Body of pancreas (tissue), 4 donors: ENCODE results near the gene SALL1. TPM values are rescaled to one million over a fixed set of nuclear protein-coding genes. Genes with fewer than 3 reads are reported as not detected.

ENCODE experiments used
- ATAC-seq: fragments of 150-250 bp; one replicate; pipeline ENCODE4 v1.9.1; 2016
- DNase-seq, 4 donors: peaks; one replicate each; pipeline ENCODE4 v3.0.0-alpha.2; 2019
- H3K27ac ChIP-seq, 4 donors: fragments of 200-600 bp; sonication (generic); 1 replicate in 3 of 4; 2 replicates in 1 of 4; pipeline versions ENCODE4 v1.5.1 to v1.6.1; 2016 to 2019; ENCODE audit warnings: mild to moderate bottlenecking in 1 of 4, mixed read lengths in 1 of 4, moderate library complexity in 1 of 4
- H3K27me3 ChIP-seq, 2 donors: fragments of 200-600 bp; sonication (generic); one replicate each; pipeline ENCODE4 v1.6.0; 2016; ENCODE audit warnings: mild to moderate bottlenecking in 1 of 2
- H3K36me3 ChIP-seq, 2 donors: fragments of 200-600 bp; sonication (generic); replicated peaks in 1 of 2; 2 replicates each; pipeline ENCODE4 v1.5.1; 2016; ENCODE audit warnings: low read depth in 2 of 2; ENCODE audit not compliant: insufficient read depth in 1 of 2
- H3K4me1 ChIP-seq: fragments of 200-600 bp; sonication (generic); one replicate; pipeline ENCODE4 v1.6.0; 2016
- H3K4me3 ChIP-seq, 2 donors: fragments of 200-600 bp; sonication (generic); 1 replicate in 1 of 2; 2 replicates in 1 of 2; pipeline ENCODE4 v1.5.1; 2016 to 2019
- H3K9me3 ChIP-seq, 3 donors: fragments of 200-600 bp; sonication (generic); 1 replicate in 2 of 3; 2 replicates in 1 of 3; pipeline ENCODE4 v1.5.1; 2016
- CTCF ChIP-seq, 7 experiments: fragments of 450-650 bp in 4 of 7; fragments of 200-600 bp in 3 of 7; sonication (generic) in 3 of 7; IDR thresholded peaks; one replicate each; pipeline ENCODE4 v1.5.1; 2016 to 2019; ENCODE audit warnings: antibody characterized with exemption in 7 of 7
- POLR2A ChIP-seq, 3 donors: fragments of 450-650 bp; IDR thresholded peaks; one replicate each; pipeline ENCODE4 v1.6.1; 2016; ENCODE audit warnings: antibody characterized with exemption in 3 of 3, mild to moderate bottlenecking in 2 of 3
- WGBS, 2 donors: methylation state at CpG; one replicate each; pipeline ENCODE4 v1.1.5; 2017; 5-methylcytosine and 5-hydroxymethylcytosine counted together
- intact Hi-C: fragments of 100-400 bp; cut with DNase I; formaldehyde crosslinking; loops from one replicate; pipeline ENCODE4 v1.15.1; 2023
- total RNA-seq, 2 donors: library from RNA; depleted of rRNA; stranded (reverse); fragments of >200 nt; gene quantifications; one replicate each; pipeline ENCODE4 v1.1.0, GENCODE V29; 2016

SALL1 gene
- total RNA-seq, 2 donors from 2014 or later, result 0.52 TPM; not detected in 1

- intact Hi-C loops, result loop anchor here (10.0 kb wide), 1 partner anchor 230 kb away; no protein-coding TSS in a partner anchor
- peaks cover 42% of the 10 kb centered on the region for H3K4me1 ChIP-seq
Observed at GRCh38 chr16:51154271-51155171, 3.5 kb upstream of the SALL1 start.

GRCh38 chr16:51153577-51154031 is 2.5 kb upstream of the SALL1 start:
- peaks cover 4 to 60% of the 10 kb centered on the region in 2 donors for H3K27me3 ChIP-seq
- ATAC-seq (no peak), DNase-seq (no peak)
- intact Hi-C loops, result loop anchor here (10.0 kb wide), 1 partner anchor 231 kb away; no protein-coding TSS in a partner anchor
- H3K4me3 ChIP-seq, result no peak overlapping the region
- TF ChIP-seq POLR2A (IDR thresholded peaks at IDR 0.05) (no peak), CTCF (IDR thresholded peaks at IDR 0.05) (no peak)
- peaks cover 42% of the 10 kb centered on the region for H3K4me1 ChIP-seq
- H3K36me3 ChIP-seq, result no peaks in the 10 kb centered on the region
- no peak overlapping the region for H3K27ac ChIP-seq
- WGBS, 2 donors, result 5 to 15% methylated on average over 11 to 32 of the region's 32 CpGs
- no peaks in the 10 kb centered on the region for H3K9me3 ChIP-seq

More at GRCh38 chr16:51154271-51155171, 3.5 kb upstream of the SALL1 start:
- H3K36me3 ChIP-seq, result no peaks in the 10 kb centered on the region
- no peak overlapping the region for H3K4me3 ChIP-seq
- ATAC-seq (no peak), DNase-seq (no peak)
- TF ChIP-seq POLR2A (IDR thresholded peaks at IDR 0.05), result no peak
- TF ChIP-seq CTCF (IDR thresholded peaks at IDR 0.05), result no peak
- H3K9me3 ChIP-seq, result no peaks in the 10 kb centered on the region
- H3K27ac ChIP-seq, result no peak overlapping the region
- WGBS, 2 donors, result 12 to 27% methylated on average over 35 to 55 of the region's 55 CpGs
- H3K27me3 ChIP-seq, result peaks cover 4 to 56% of the 10 kb centered on the region in 2 donors

- intact Hi-C loops, result loop anchor here (10.0 kb wide), 1 partner anchor 232 kb away; no protein-coding TSS in a partner anchor
- Histone ChIP-seq H3K9me3 (no peaks in the 10 kb centered on the region), H3K4me3 (peak overlapping the region in 1 of 2 donors; percentile 22), H3K36me3 (no peaks in the 10 kb centered on the region), H3K27ac (peak overlapping the region in 1 of 4 donors; percentile 53), H3K4me1 (peaks cover 42% of the 10 kb centered on the region), H3K27me3 (peaks cover 4 to 60% of the 10 kb centered on the region in 2 donors)
- TF ChIP-seq POLR2A (IDR thresholded peaks at IDR 0.05), result no peak
- TF ChIP-seq CTCF (IDR thresholded peaks at IDR 0.05), result no peak
- 3 to 4% methylated on average over 43 to 53 of the region's 60 CpGs for WGBS, 2 donors
- DNase-seq (no peak), ATAC-seq (no peak)
Observed at GRCh38 chr16:51152691-51153576, 1.9 kb upstream of the SALL1 start.

- WGBS, 2 donors, result 0 to 1% methylated on average over 16 to 55 of the region's 56 CpGs
- Histone ChIP-seq H3K4me1 (peaks cover 42% of the 10 kb centered on the region), H3K4me3 (peak overlapping the region in 1 of 2 donors; percentile 22), H3K27ac (peak overlapping the region in 2 of 4 donors; percentile 18 to 53), H3K9me3 (no peaks in the 10 kb centered on the region), H3K36me3 (no peaks in the 10 kb centered on the region), H3K27me3 (peaks cover 4 to 58% of the 10 kb centered on the region in 2 donors)
- TF ChIP-seq POLR2A (IDR thresholded peaks at IDR 0.05) (no peak), CTCF (IDR thresholded peaks at IDR 0.05) (no peak)
- intact Hi-C loops, result loop anchor here (10.0 kb wide), 1 partner anchor 233 kb away; no protein-coding TSS in a partner anchor
- DNase-seq (peak; percentile 22 to 59 (median 40)), ATAC-seq (peak; percentile 74)
Observed at GRCh38 chr16:51151961-51152663, 1.0 kb upstream of the SALL1 start.
